Urinary bladder (tissue), 4 donors: ENCODE data around the gene KRTAP10-2. TPM values are rescaled to one million over a fixed set of nuclear protein-coding genes. Genes with fewer than 3 reads are reported as not detected.

ENCODE experiments used
- DNase-seq: peaks from one replicate; pipeline ENCODE4 v3.0.0-alpha.2; 2015; ENCODE audit errors: extremely low spot score
- H3K27ac ChIP-seq: one replicate; pipeline ENCODE4 v1.5.1; 2013; ENCODE audit warnings: low read depth, mild to moderate bottlenecking, moderate library complexity
- H3K36me3 ChIP-seq: one replicate; pipeline ENCODE4 v1.6.1; 2013; ENCODE audit warnings: mild to moderate bottlenecking, moderate library complexity; ENCODE audit not compliant: insufficient read depth
- H3K4me1 ChIP-seq: one replicate; pipeline ENCODE4 v1.6.1; 2013; ENCODE audit warnings: mild to moderate bottlenecking, moderate library complexity; ENCODE audit not compliant: insufficient read depth
- H3K4me3 ChIP-seq: one replicate; pipeline ENCODE4 v1.5.1; 2013; ENCODE audit warnings: low read depth, low read length
- WGBS: extraction: QIAGEN DNeasy Blood & Tissue Kit; methylation state at CpG from one replicate; pipeline ENCODE4 v1.1.7; 2013; 5-methylcytosine and 5-hydroxymethylcytosine counted together
- polyA plus RNA-seq: library from polyadenylated mRNA; stranded (reverse); fragments of 200-250 nt; gene quantifications from one replicate; pipeline ENCODE4 v1.2.3, GENCODE V29; 2013
- total RNA-seq: library from RNA; depleted of rRNA; stranded (reverse); fragments of >200 nt; gene quantifications from one replicate; pipeline ENCODE4 v1.2.3, GENCODE V29; 2014
- donor health status: healthy with polysubstance abuse.
- donor health status: healthy.

Gene KRTAP10-2
- total and polyA plus RNA-seq, 2 donors: not detected

GRCh38 chr21:44517175-44517899 is 34.0 kb downstream of the KRTAP10-2 start:
- H3K4me1 ChIP-seq: no peaks in the 10 kb centered on the region
- no peak for DNase-seq
- no peak overlapping the region for H3K27ac ChIP-seq
- 85% methylated on average over 15 of the region's 15 CpGs for WGBS
- no peak overlapping the region for H3K4me3 ChIP-seq
- no peaks in the 10 kb centered on the region for H3K36me3 ChIP-seq

DNA sequence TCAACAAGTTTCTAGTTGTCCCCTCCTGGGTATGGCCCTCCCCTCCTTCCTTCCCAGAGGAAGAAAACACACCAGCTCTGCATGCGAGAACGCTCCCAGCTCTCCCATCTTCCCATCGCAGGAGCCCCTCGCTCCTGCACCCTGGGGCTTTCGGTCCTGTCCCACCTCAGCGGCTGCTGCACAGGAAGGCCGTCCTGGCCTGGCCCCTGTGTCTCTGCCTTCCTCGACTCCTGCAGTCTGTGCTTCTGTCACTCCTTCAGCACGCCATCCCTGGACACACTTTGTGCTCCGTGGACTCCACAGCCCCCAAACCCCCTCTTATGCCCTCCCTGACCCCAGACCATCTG is 34.5 kb downstream of the KRTAP10-2 start:
- 79% methylated on average over 10 of the region's 10 CpGs for WGBS
- Histone ChIP-seq H3K36me3 (no peaks in the 10 kb centered on the region), H3K4me1 (no peaks in the 10 kb centered on the region), H3K4me3 (no peak overlapping the region), H3K27ac (no peak overlapping the region)
- no peak for DNase-seq

GRCh38 chr21:44516342-44516741 is 35.0 kb downstream of the KRTAP10-2 start:
- Histone ChIP-seq H3K36me3 (no peaks in the 10 kb centered on the region), H3K27ac (no peak overlapping the region), H3K4me1 (no peaks in the 10 kb centered on the region), H3K4me3 (no peak overlapping the region)
- DNase-seq: no peak
- 85% methylated on average over 13 of the region's 13 CpGs for WGBS

- Histone ChIP-seq H3K4me1 (no peaks in the 10 kb centered on the region), H3K27ac (no peak overlapping the region), H3K4me3 (no peak overlapping the region), H3K36me3 (no peaks in the 10 kb centered on the region)
- WGBS: 89% methylated on average over 32 of the region's 32 CpGs
- DNase-seq: no peak
Observed at GRCh38 chr21:44515359-44516165, 35.7 kb downstream of the KRTAP10-2 start.

DNA sequence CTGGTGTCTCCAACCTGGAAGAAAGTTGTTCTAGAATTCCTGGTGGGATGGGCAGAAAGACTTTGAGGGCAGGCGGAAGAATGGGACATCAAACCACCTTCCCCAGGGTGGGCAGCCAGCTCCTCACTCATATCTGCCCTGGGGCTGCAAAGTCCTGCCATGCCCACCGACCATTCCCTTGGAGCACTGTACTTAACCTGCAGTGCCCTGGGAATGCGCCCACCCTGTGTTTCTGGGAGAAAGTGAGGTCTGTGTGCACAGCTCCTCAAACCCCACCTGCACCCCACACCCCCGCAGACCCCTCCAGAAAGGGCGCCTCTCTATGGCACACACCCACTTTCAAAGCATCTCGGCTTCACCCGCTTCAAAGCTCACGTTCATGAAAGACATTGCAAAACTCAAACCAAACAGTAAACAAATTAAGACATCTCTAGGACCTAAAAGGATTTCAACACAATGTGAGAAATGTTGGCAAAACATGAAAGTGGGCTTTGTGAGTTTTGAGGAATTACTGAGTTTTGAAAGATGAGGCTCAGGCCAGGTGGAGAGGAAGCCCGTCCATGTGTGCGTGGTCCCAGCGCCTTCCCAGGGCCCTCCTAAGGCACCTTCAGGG is 36.5 kb downstream of the KRTAP10-2 start:
- H3K4me3 ChIP-seq: no peak overlapping the region
- 70% methylated on average over 11 of the region's 11 CpGs for WGBS
- H3K4me1 ChIP-seq: no peaks in the 10 kb centered on the region
- no peaks in the 10 kb centered on the region for H3K36me3 ChIP-seq
- no peak overlapping the region for H3K27ac ChIP-seq
- DNase-seq: no peak

GRCh38 chr21:44514218-44514520 is 37.1 kb downstream of the KRTAP10-2 start:
- DNase-seq: no peak
- 87% methylated on average over 7 of the region's 7 CpGs for WGBS

DNA sequence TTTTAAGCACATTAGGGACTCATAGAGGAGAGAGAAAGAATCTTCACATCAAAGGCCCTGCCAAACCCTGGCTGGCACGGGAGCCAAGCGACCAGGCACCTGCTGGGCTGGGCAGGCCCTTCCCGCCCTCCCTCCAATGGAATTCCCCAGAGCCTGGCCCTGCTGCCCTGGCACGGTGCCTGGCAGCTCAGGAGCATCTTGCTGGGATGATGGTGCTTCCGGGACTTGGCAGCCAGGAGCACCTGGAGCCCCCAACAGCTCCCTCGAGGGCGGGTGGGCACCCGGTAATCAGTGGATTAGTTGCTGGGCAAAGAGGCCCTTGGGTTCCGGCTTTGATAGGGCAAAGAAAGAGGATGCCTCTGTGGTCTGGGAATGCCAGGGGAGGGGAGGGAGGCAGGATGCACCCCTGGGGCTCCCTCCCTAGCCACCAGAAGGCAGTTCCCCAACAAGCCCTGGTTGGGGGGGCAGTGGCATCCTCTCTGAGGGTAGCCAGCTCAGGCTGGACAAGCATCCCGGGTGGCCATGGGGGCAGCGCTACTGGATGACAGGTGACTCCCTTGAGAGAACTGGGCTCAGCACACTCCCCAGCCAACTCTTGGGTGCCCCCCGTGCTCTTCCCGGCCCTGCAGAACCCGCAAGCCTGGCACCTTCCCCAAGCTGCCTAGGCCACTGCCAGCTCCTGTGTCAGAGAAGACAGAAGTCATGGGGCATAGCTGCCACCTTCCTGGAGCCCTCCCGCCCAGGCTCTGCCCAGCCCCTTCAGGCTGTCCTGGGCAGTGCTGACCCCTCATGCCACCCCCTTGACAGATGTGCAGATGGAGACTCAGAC is 37.7 kb downstream of the KRTAP10-2 start:
- Histone ChIP-seq H3K36me3 (no peaks in the 10 kb centered on the region), H3K4me3 (no peak overlapping the region), H3K27ac (no peak overlapping the region), H3K4me1 (no peaks in the 10 kb centered on the region)
- 81% methylated on average over 15 of the region's 15 CpGs for WGBS
- DNase-seq: no peak

More at GRCh38 chr21:44514218-44514520, 37.1 kb downstream of the KRTAP10-2 start:
- H3K27ac ChIP-seq: no peak overlapping the region
- H3K4me1 ChIP-seq: no peaks in the 10 kb centered on the region
- H3K36me3 ChIP-seq: no peaks in the 10 kb centered on the region
- no peak overlapping the region for H3K4me3 ChIP-seq

GRCh38 chr21:44512496-44513388 is 38.6 kb downstream of the KRTAP10-2 start:
- Histone ChIP-seq H3K27ac (no peak overlapping the region), H3K4me3 (no peak overlapping the region), H3K36me3 (no peaks in the 10 kb centered on the region), H3K4me1 (no peaks in the 10 kb centered on the region)
- WGBS: 76% methylated on average over 21 of the region's 21 CpGs
- DNase-seq: no peak

GRCh38 chr21:44511938-44512275 is 39.4 kb downstream of the KRTAP10-2 start:
- Histone ChIP-seq H3K36me3 (no peaks in the 10 kb centered on the region), H3K27ac (no peak overlapping the region), H3K4me1 (no peaks in the 10 kb centered on the region), H3K4me3 (no peak overlapping the region)
- no peak for DNase-seq
- WGBS: 75% methylated on average over 8 of the region's 8 CpGs

- Histone ChIP-seq H3K4me1 (no peaks in the 10 kb centered on the region), H3K27ac (no peak overlapping the region), H3K36me3 (no peaks in the 10 kb centered on the region), H3K4me3 (no peak overlapping the region)
- WGBS: 85% methylated on average over 11 of the region's 11 CpGs
- no peak for DNase-seq
Observed at GRCh38 chr21:44511219-44511937, 39.9 kb downstream of the KRTAP10-2 start.

GRCh38 chr21:44510508-44511218 is 40.6 kb downstream of the KRTAP10-2 start:
- Histone ChIP-seq H3K4me1 (no peaks in the 10 kb centered on the region), H3K36me3 (no peaks in the 10 kb centered on the region), H3K27ac (no peak overlapping the region), H3K4me3 (no peak overlapping the region)
- no peak for DNase-seq
- WGBS: 13% methylated on average over 36 of the region's 36 CpGs

- H3K4me1 ChIP-seq: no peaks in the 10 kb centered on the region
- H3K27ac ChIP-seq: no peak overlapping the region
- DNase-seq: no peak
- no peak overlapping the region for H3K4me3 ChIP-seq
- H3K36me3 ChIP-seq: no peaks in the 10 kb centered on the region
- WGBS: 61% methylated on average over 18 of the region's 18 CpGs
Observed at GRCh38 chr21:44510109-44510507, 41.2 kb downstream of the KRTAP10-2 start.
